Inflammatory macrophage treated with lipopolysaccharide for 4 hours (primary cell): Measurements from ENCODE around the gene NTF4.
"Not testable (repeated sequence)": the region's sequence is repeated elsewhere in the genome, so short reads cannot be mapped to it uniquely, and the experiment has no call there.

ENCODE experiments used
- DNase-seq: peaks from one replicate; pipeline ENCODE4 v3.0.0-alpha.2; 2020

NTF4 gene

GRCh38 chr19:49086296-49086695 lies 21.7 kb upstream of the NTF4 start:
- DNase-seq: no peak

- DNase-seq: no peak
Observed at GRCh38 chr19:49085868-49086232, 21.2 kb upstream of the NTF4 start.

- DNase-seq: peak; percentile 99
Observed at GRCh38 chr19:49085020-49085867, 20.6 kb upstream of the NTF4 start, which contains the start of gene SNRNP70. Gene SNRNP70 (plus strand): TSS chr19:49085451. CDS start chr19:49086415, 964 bp downstream.

- no peak for DNase-seq
Observed at GRCh38 chr19:49084206-49085019, 19.8 kb upstream of the NTF4 start.

GRCh38 chr19:49081273-49081672 lies 16.7 kb upstream of the NTF4 start:
- no peak for DNase-seq

- no peak for DNase-seq
Observed at GRCh38 chr19:49080392-49080791, 15.8 kb upstream of the NTF4 start.

- peak; percentile 33 for DNase-seq
Observed at GRCh38 chr19:49074869-49075268, 10.3 kb upstream of the NTF4 start.

GRCh38 chr19:49073514-49074378 lies 9.1 kb upstream of the NTF4 start:
- DNase-seq: peak; percentile 16

GRCh38 chr19:49071860-49072547 lies 7.4 kb upstream of the NTF4 start:
- DNase-seq: no peak

- DNase-seq: no peak
Observed at GRCh38 chr19:49070416-49070815, 5.8 kb upstream of the NTF4 start.

- no peak for DNase-seq
Observed at GRCh38 chr19:49069026-49069425, 4.4 kb upstream of the NTF4 start.

- no peak for DNase-seq
Observed at GRCh38 chr19:49067554-49067953, 2.9 kb upstream of the NTF4 start.

GRCh38 chr19:49065905-49066512 lies 1.4 kb upstream of the NTF4 start:
- DNase-seq: no peak

GRCh38 chr19:49064029-49064629 lies 489 bp downstream of the NTF4 start:
- DNase-seq: no peak

GRCh38 chr19:49061445-49061844 lies 3.2 kb downstream of the NTF4 start:
- DNase-seq: no peak

GRCh38 chr19:49061000-49061399 lies 3.6 kb downstream of the NTF4 start:
- no peak for DNase-seq

GRCh38 chr19:49059053-49059452 lies 5.6 kb downstream of the NTF4 start:
- DNase-seq: no peak

GRCh38 chr19:49058562-49058961 lies 6.1 kb downstream of the NTF4 start:
- no peak for DNase-seq

- peak; percentile 39 for DNase-seq
Observed at GRCh38 chr19:49057636-49058234, 6.9 kb downstream of the NTF4 start, which contains the start of gene CGB7. Gene CGB7 (minus strand): TSS chr19:49057749. CDS start chr19:49055375, 2,374 bp downstream.

GRCh38 chr19:49056902-49057596 lies 7.6 kb downstream of the NTF4 start:
- not testable (repeated sequence) for DNase-seq
